ENCODE results near the gene SIPA1L3.

The SIPA1L3 gene

GRCh38 chr19:38248421-38248820 is 341.4 kb downstream of the SIPA1L3 start:
- DNase-seq: no peak

- DNase-seq: no peak
Measured at GRCh38 chr19:38250428-38250820, 343.4 kb downstream of the SIPA1L3 start.

GRCh38 chr19:38250821-38251563 is 344.0 kb downstream of the SIPA1L3 start:
- DNase-seq: peak; percentile 61

- peak; percentile 87 for DNase-seq
Measured at GRCh38 chr19:38251564-38252051, 344.6 kb downstream of the SIPA1L3 start.

- no peak for DNase-seq
Measured at GRCh38 chr19:38252385-38252784, 345.4 kb downstream of the SIPA1L3 start.

GRCh38 chr19:38252941-38253691 is 346.1 kb downstream of the SIPA1L3 start:
- DNase-seq: peak; percentile 49

- DNase-seq: no peak
Measured at GRCh38 chr19:38253788-38254187, 346.8 kb downstream of the SIPA1L3 start.

- DNase-seq: peak; percentile 36
Measured at GRCh38 chr19:38255383-38256014, 348.5 kb downstream of the SIPA1L3 start.

All from fibroblast of skin of scalp (primary cell).